Middle frontal gyrus (tissue), 1 donor: ENCODE measurements around the gene CMYA5.
A peak's percentile ranks its signal among the peaks of the same experiment; 100 is the strongest.
"Not testable (repeated sequence)": the region's sequence is repeated elsewhere in the genome, so short reads cannot be mapped to it uniquely, and the experiment has no call there.

ENCODE experiments used
- DNase-seq: peaks from one replicate; pipeline ENCODE4 v3.0.0-alpha.2; 2015; ENCODE audit warnings: low spot score; ENCODE audit errors: extremely low spot score

Gene CMYA5

DNA sequence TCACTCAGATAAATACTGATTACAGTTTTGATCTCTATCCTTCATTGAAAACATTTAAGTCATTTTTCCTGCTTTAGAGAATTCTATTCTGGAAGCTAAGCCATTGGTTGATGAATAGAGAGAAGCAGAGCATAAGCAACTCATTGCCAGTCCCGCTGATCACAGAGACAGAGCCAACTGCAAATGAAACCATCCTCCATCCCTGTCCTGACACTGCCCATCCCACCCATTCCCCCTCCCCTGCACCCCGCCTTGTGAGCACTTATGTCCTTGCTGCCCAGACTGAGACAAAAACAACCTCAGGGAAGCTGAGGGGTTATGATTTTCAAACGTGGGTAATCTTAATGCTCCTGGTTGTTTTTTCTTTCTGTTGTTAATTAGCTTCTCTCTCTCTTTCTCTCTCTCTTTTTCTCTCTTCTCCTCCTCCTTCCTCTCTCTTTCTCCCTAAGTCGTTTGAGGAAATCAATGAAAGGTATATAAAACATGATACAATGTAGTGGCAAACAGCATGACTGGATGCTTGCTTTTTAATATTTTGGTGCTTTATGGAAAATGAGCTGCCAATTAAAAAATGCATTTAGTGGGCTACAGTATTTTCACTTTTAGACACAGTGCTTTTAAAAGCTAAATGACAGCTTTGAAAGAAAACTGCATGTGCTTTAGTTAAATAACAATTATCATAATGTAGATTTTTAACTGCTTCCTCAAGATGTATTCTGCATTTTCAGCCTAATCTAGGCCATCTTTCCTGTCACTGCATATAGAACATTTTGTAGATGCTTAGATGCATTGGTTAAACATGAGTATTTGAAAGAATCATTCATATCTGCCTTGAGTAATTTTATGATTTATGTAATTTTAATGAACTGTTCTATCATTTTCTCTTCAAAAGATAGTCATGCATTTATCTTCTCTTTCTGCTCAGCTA is 57.3 kb downstream of the CMYA5 start:
- no peak for DNase-seq

DNA sequence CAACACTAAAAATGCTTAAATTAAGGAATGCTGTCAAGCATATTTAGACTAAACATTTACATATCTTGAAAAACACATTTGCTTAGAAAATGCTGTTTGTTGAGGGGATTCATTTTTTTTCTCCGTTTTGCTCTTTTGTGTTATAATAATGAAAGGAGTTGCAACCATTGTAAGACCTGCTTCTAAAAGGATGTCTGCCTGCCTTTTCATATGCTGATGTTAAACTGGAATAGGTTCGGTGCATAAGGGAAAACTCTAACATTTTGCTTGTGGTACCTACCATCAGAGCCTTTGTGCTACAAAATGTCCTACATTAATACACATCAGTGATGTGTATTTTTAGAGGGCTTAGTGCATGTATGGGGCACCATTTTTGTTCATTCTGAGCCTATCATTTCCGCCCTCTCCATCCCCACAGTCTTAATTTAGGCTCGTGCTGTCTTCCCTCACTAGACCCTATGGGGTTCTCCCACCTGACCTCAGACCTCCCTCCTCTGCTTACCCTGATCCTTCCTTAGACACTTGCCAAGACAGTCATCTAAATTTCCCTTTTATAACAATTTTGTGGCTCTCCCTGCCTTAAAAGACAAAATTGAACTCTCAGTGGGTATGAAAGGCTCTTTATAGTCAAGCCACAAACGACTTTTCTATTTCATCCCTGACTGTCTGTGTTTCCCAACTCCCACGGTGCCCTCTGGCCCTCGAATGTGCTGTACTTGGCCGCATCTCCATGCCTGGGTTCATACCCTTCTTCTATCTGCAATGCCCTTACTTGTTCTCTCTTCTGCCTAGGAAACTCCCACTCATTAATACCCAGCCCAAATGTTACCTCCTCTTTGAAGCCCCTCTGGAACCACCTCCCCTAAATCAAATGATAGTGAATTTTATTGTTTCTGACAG is 61.2 kb downstream of the CMYA5 start:
- DNase-seq: no peak

DNA sequence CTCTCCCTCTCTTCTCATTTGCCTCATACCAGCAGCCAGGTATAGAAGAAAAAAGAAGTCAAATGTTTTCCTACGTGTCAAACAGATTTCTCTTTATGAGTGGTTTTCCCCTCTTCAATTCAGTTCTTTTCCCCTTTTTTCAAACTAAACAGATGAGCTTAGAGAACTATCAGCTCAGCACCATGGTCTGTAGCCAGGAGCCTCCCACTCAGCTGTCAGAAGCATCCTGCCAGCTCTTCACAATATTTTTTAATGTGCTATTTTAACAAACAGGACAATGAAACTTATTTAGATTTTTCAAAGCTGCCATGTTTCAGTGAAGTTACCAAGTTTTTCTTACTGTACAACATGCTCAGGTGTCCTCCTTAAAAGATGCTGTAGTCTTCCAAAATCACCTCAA is 63.5 kb downstream of the CMYA5 start:
- DNase-seq: no peak

DNA sequence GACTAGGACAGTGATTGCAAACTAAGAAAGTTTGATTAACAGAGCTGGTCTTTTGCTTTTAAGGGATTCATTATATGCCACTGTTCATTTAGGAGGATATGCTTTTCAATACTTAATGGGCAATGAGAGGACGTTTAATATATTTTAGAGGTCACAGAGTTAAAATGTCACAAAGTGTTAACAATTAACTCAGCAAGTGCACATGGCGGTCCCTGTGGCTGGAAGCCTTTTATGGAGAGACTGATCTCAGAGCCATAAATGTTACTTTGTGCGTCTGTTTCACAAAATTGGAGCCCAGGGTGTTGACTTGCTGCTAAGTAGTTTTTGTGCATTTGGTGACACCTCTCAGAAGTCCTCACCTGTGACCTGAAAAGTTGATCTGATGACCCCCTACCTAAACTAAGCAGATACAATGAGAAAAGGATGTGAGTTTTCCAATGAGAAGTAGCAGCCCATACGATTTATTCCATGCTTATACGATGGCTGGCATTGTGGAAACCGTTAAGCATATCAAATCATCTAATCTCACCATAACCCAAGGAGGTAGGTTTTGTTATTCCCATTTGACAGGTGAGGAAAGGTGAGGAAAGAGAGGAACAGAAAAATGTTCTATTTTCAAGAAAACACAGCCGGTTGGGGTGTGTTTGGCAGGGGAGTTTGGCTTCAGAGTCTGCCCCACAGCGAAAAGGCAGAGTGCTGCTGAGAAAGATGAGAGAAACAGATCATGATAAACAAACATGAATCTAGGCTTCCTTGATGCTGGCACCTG is 64.4 kb downstream of the CMYA5 start:
- no peak for DNase-seq

DNA sequence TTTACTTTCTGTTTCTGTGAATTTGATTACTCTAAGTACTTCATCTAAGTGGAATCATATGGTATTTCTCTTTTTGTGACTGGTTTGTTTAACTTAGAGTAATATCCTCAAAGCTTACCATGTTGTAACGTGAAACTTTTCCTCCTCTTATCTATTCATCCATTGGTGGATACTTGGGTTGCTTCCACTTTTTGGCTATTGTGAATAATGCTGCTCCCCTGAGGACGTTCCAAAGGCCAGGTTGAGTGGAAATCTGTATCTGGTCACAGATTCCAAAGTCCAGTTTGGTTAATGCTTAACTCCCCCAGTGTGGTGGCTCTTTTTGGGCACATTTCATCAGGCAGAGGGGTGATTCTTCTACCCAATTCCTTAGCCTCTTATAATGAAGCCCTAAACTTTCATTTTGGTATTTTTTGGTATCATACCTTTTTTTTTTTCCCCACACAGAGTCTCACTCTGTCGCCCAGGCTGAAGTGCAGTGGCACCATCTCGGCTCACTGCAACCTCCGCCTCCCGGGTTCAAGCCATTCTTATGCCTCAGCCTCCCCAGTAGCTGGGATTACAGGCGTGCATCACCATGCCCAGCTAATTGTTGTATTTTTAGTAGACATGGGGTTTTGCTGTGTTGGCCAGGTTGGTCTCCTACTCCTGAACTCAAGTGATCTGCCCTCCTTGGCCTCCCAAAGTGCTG is 65.4 kb downstream of the CMYA5 start:
- no peak for DNase-seq

DNA sequence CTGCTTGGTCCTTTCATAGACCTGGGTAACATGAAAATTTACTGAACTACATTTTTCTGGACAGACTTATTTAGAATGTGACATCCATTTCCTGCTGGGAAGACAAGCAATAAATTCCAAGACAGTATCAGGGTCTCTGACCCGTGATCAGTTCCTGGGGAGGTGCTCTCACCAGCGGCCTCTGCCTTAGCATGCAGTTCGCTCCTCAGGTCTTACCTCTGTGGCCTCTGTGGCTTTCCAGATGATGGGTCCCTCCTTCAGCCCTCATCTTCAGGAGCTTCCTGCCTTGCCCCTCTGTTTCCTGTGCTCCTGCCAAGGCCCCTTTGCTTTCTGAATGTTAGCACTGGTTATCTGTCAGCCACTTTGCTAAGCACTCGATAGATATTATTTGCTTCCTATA is 66.4 kb downstream of the CMYA5 start:
- DNase-seq: no peak

DNA sequence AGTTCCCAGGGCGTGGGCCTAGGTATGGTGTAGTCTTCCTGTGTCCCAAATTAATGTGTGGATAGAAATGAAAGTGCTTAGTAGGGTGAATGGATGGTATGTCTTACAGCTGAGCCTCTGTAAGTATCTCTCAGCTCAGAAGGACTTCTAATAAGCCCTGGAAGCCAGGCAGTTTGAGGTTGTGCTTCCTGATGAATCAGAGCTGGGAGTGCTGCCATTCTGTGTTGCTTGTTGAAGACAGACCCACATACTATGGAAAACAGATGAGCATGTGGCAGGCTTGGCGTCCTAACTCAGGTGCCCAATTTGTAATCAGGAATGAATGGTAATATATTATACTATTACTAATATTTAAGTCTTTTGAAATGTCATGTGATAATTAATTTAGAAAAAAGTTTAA is 69.8 kb downstream of the CMYA5 start:
- DNase-seq: no peak

DNA sequence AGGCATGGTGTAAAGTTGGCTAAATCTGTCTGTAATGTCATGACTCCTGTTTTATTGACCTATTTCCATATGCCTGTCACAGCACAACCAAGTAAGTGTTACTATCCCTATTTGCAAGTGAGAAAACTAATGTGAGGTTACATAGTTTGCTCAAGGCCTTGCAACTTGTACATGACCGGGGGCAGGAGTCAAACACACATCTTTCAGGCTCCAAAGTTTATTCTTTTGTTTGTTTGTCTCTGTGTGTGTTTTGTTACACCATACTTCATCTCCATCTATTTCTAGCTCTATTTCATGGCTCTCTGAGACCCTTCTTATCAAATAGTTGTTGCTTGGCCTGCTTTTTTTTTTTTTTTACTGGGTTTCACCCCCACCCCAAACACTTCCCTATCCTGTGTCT is 70.2 kb downstream of the CMYA5 start:
- DNase-seq: no peak

DNA sequence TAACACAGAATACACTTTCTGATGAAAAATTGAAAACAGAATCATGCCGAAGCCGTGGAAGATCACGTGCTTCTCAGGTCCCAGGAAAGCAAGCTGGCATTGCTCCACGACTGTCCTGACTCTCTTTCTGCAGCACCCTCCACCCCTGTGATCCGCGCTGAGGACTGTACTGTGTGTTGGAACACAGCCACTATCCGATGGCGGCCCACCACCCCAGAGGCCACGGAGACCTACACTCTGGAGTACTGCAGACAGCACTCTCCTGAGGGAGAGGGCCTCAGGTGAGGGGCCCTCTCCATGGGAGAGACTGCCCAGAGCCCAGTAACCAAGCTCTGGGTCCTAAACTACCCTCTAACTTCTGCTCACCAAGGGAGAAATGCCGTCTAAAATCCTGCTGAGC is 73.3 kb downstream of the CMYA5 start:
- no peak for DNase-seq

DNA sequence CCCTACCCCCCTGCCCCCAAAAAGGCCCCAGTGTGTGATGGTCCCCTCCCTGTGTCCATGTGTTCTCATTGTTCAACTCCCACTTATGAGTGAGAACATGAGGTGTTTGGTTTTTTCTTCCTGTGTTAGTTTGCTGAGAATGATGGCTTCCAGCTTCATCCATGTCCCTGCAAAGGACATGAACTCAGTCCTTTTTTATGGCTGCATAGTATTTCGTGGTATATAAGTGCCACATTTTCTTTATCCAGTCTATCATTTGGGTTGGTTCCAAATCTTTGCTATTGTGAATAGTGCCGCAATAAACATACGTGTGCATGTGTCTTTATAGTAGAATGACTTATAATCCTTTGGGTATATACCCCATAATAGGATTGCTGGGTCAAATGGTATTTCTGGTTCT is 74.5 kb downstream of the CMYA5 start:
- not testable (repeated sequence) for DNase-seq

DNA sequence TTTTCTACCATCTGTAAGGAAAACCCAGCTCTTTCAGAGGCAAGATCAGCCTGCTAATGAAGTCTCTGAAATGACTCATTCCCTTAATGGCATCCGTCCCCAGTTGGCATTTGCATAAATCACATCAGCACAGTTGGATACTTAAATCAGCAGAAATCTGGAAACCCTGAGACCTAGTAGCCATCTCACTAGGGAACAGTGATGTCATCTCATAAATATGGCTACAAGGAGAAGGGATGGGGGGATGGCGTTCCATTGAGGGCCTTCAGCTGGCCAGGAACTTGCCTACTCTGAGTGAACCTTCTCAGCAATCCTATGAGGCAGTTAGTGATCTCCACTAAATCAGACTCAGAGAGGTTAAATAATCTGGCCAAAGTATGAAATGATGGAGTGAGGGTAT is 81.8 kb downstream of the CMYA5 start:
- DNase-seq: no peak

DNA sequence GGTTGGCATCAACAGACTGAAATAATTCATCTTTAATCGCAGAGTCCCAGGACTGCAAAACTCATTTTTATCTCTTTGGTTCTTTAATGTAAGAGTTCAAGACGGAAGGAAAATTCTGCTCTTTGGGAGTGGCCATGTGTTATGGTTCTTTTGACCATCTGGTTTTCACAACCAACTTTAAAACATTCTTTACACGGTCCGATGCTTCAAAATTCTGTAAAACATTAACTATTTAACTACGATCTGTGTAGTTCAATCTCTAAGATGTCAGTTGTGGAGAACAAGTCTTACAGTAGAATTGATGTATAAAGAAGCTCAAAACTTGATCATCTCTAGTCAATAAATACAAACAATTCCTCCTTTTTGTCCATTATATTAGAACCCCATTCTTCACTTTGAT is 83.0 kb downstream of the CMYA5 start:
- no peak for DNase-seq

DNA sequence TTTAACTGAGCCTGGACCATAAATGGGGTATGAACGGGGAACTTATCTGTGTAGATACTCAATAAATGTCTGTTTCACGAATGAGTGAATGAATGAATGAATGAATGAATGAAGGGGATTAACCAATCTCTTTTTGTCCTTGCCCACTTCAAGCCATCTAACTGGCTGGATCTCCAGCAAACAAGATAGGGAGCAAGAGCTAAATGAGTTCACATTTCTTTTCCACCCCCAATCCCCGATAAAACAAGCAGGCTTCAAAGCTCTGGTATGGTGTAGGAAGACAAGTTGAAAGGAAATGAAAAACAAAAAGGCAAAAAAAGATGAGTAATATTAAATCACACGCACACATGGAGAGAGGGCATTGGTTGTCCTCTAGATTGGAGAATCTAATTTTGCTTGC is 84.0 kb downstream of the CMYA5 start:
- no peak for DNase-seq

DNA sequence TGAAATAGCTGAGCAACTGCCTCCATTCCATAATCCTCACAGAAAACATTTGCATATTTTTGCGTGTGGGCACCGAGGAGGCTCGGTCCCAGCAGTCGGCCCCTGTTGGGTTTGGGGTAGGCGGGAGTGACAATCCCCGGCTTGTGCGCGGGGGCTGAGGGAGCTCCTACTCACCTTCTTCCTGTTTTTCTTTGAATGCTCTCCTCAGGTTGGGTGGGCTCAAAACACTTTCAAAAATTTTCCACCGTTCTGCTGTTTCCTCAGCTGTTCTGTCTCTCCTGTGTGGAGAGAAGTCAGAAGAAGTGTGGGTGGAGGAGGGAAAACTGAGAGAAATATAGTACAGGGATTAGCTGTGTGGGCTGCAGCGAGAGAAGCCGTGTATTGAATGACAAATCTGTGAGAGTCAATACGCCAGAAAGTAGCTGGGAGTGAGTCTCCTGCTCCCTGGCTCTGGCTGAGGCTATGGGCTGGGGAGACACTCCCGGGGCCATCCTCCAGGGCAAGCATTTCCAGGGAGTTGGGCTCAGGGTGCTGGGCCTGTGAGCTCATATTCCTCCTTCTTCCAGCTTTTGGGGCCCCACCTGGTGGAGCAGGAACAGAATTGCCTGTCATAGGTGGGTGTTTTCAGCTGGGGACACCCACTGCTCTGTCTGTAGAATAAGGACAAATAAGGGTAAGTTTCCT is 84.7 kb downstream of the CMYA5 start:
- peak; percentile 44 for DNase-seq

DNA sequence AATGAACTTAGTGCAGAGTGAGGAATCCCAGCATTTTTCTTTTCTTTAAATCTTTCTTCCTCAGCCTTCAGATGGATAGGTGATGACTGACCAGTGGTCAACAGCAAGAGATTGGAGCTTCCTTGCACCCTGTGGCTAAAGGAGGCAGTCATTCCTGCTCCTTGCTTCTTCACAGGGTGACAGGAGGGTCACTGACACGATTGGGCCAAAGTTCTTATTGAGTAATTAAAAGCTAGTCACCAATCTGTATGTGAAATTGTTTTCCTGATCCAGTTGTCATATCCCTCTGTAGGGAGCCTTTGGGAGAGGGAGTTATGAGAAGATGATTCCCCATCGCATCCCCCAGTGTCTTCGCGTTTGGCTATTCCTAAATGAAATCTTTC is 85.2 kb downstream of the CMYA5 start:
- no peak for DNase-seq

DNA sequence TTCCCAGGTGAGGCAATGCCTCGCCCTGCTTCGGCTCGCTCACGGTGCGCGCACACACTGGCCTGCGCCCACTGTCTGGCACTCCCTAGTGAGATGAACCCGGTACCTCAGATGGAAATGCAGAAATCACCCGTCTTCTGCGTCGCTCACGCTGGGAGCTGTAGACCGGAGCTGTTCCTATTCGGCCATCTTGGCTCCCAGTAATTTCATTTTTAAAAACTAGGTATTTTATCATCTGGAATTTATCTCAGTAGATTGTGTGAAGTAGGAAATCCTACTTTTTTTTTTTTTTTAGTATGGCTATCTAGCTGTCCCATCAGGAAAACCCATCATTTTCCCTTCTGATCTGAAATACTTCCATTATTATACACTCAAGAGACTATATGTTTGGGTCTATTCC is 95.1 kb downstream of the CMYA5 start:
- DNase-seq: not testable (repeated sequence)

DNA sequence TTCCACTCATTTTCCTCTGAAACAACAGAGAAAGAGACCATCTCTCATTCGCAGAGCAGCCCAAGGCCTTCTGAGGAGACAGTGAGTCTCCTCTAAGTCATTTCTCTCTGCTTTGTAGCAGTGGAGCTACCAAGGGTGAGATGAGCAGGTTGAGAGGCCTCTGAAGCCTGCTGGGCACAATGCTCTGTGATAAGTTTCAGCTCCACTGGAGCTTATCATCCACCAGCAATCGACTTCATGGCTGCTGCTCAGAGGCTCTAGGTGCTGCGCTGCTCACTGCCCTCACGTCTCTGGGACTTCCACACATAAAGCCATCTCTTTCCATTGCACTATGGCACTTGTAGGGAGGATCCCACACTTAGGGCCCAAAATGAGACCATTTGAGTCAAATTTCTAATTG is 96.3 kb downstream of the CMYA5 start:
- no peak for DNase-seq

DNA sequence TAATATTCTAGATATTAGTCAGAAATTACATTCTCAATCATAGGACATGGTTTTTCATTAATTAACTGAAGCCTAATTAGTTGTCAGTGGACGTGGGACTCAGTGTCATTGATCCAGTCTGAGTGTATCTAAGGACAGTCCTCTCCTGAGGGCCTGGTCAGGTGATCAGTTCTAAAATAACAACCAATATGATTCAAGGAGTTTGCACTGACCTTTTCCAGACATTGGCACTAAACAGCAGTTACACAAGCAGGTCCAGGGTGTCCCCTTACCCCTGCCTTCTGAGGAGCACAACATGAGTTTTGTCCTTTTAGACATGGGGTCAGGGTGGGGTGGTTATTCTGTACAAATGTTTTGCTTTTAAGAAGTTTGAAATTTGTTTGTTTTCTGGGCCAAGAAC is 97.8 kb downstream of the CMYA5 start:
- DNase-seq: no peak

DNA sequence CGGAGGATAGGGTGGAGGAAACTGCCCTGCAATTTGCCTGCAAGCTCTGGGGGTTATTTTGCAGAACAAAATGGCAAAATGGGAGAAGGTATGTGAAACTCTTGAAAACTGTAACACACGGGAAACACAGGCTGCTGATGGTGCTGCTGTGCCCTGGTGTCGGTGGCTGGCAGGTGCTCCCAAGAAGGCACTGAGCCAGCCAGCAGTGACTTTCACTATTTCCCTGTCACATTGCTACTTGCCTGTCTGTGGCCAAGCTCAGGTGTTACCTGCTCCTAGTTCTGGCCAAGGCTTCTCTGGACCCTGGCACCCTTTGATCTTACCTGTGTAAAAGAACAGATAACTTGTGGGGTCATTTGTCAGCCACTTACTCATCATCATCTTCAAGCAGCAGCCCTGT is 102.2 kb downstream of the CMYA5 start:
- DNase-seq: no peak

DNA sequence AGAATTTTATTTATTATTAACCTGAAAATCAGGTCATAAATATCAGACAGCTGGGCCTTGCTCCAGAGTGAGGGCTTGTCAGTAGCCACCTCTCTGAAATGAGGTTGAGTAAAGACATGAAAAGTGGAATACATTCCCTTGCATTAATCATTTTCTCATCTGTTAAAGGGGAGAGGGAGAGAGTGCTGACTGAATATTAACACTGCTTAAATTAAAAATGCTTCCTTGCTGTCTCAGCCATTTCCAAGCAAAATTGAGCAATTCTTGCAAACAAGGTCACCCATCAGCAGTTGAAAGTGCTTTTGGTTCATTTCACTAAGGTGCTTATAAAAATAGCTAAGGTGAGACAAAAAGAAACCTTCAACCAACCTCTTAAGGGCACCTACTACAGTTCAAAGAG is 102.8 kb downstream of the CMYA5 start:
- no peak for DNase-seq

DNA sequence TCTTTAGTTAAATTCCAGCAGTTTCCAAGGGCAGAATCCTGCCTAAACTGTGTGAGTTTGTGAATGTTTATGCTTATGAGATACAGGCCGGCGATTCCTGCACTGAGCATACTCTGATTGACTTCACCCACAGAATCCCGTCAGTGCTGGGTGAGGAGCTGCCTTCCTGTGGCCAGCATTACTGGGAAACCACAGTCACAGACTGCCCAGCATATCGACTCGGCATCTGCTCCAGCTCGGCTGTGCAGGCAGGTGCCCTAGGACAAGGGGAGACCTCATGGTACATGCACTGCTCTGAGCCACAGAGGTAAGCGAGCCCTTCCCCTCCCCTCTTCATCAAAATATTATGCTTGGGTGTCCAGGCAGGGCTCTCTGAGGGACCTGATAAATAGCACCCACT is 103.7 kb downstream of the CMYA5 start:
- no peak for DNase-seq
